Adrenal gland (tissue), 12 donors: ENCODE measurements around the gene SYNE2. TPM values are rescaled to one million over a fixed set of nuclear protein-coding genes. Genes with fewer than 3 reads are reported as not detected.

ENCODE experiments used
- DNase-seq, 7 donors: peaks; one replicate each; pipeline ENCODE4 v3.0.0-alpha.2; 2019 to 2020
- H3K27ac ChIP-seq, 5 donors: fragments of 200-600 bp; sonication (generic) in 4 of 5; 1 replicate in 3 of 5; 2 replicates in 2 of 5; pipeline versions ENCODE4 v1.5.1 to v1.8.0; 2016 to 2020; ENCODE audit warnings: mild to moderate bottlenecking in 1 of 5
- H3K27me3 ChIP-seq: fragments of 200-600 bp; 2 replicates; pipeline ENCODE4 v1.8.0; 2021
- H3K36me3 ChIP-seq, 2 donors: fragments of 200-600 bp; replicated peaks in 1 of 2; 1 replicate in 1 of 2; 2 replicates in 1 of 2; pipeline versions ENCODE4 v1.5.1 to v1.8.0; 2018 to 2022
- H3K4me1 ChIP-seq, 2 donors: fragments of 200-600 bp; replicated peaks in 1 of 2; 1 replicate in 1 of 2; 2 replicates in 1 of 2; pipeline versions ENCODE4 v1.5.1 to v1.8.0; 2018 to 2021
- H3K4me3 ChIP-seq, 4 donors: fragments of 200-600 bp; sonication (generic) in 3 of 4; one replicate each; pipeline ENCODE4 v1.5.1; 2016 to 2018
- H3K9me3 ChIP-seq, 3 donors: fragments of 200-600 bp; sonication (generic) in 1 of 3; replicated peaks in 1 of 3; 1 replicate in 2 of 3; 2 replicates in 1 of 3; pipeline versions ENCODE4 v1.5.1 to v1.8.0; 2016 to 2021
- CTCF ChIP-seq, 6 experiments: fragments of 450-650 bp in 4 of 6; fragments of 200-600 bp in 2 of 6; sonication (generic) in 1 of 6; IDR thresholded peaks; 1 replicate in 5 of 6; 2 replicates in 1 of 6; pipeline versions ENCODE4 v1.5.1 to v1.8.0; 2016 to 2021; ENCODE audit warnings: antibody characterized with exemption in 6 of 6, mild to moderate bottlenecking in 2 of 6, moderate library complexity in 1 of 6
- POLR2A ChIP-seq, 2 donors: fragments of 450-650 bp; IDR thresholded peaks; one replicate each; pipeline ENCODE4 v1.6.1; 2017; ENCODE audit warnings: antibody characterized with exemption in 2 of 2, mild to moderate bottlenecking in 2 of 2, moderate library complexity in 1 of 2
- WGBS, 4 donors: extraction: QIAGEN DNeasy Blood & Tissue Kit in 2 of 4; methylation state at CpG; one replicate each; pipeline versions ENCODE4 v1.1.5 to v1.1.7; 2013 to 2017; 5-methylcytosine and 5-hydroxymethylcytosine counted together
- intact Hi-C, 2 donors: fragments of 100-400 bp; cut with DNase I; formaldehyde crosslinking; loops; one replicate each; pipeline versions ENCODE4 v1.14.1 to v1.15.0; 2022 to 2023
- polyA plus RNA-seq, 3 donors: library from polyadenylated mRNA; stranded (reverse); fragments of 200-250 nt in 2 of 3; fragments of 350-450 nt in 1 of 3; fragmentation: Illumina TruSeq in 1 of 3; extraction: RNeasy Lipid Tissue Mini Kit (QIAGEN cat#74804) in 1 of 3; gene quantifications; one replicate each; pipeline ENCODE4 v1.2.3, GENCODE V29; 2013 to 2014
- total RNA-seq, 9 donors: library from RNA; depleted of rRNA in 4 of 9; stranded (reverse); fragments of >200 nt in 4 of 9; fragments of 120-200 nt in 1 of 9; fragmentation: NEBNext Ultra II Directional in 1 of 9; extraction: Animal tissue kit (Norgen Biotek cat#: 25700) in 1 of 9; gene quantifications; one replicate each; pipeline versions ENCODE4 v1.1.0 to v1.2.4, GENCODE V29; 2013 to 2023
- donor health status: healthy with polysubstance abuse.
- donor health status: Bipolar disorder and iron deficiency.
- donor health status: DM: yes; HTN: yes; CAD: no.
- donor health status: DM: no; HTN: no; CAD: no.
- donor health status: DM: no; HTN: no; CAD: no.
- donor health status: DM: yes; HTN: yes; CAD: no.

Gene SYNE2
- total and polyA plus RNA-seq, 12 donors = 21.4 to 140 (median 56.1) TPM

- Histone ChIP-seq H3K27ac (no peak overlapping the region), H3K9me3 (no peaks in the 10 kb centered on the region), H3K27me3 (no peaks in the 10 kb centered on the region), H3K36me3 (peaks cover 0 to 4% of the 10 kb centered on the region in 2 donors), H3K4me3 (no peak overlapping the region), H3K4me1 (no peaks in the 10 kb centered on the region)
- TF ChIP-seq POLR2A (IDR thresholded peaks at IDR 0.05) = no peak
- no peak for TF ChIP-seq CTCF (IDR thresholded peaks at IDR 0.05)
- no peak for DNase-seq
- intact Hi-C loops = no loop called here
- 90 to 100% (median 95%) methylated on average over 1 of the region's 1 CpG for WGBS, 4 donors
Measured at GRCh38 chr14:64000749-64001148, 147.9 kb downstream of the SYNE2 start.

- WGBS, 4 donors = 92 to 98% (median 95%) methylated on average over 2 of the region's 2 CpGs
- no peaks in the 10 kb centered on the region for H3K27me3 ChIP-seq
- intact Hi-C loops = no loop called here
- no peak for DNase-seq
- H3K36me3 ChIP-seq = peaks cover 0 to 4% of the 10 kb centered on the region in 2 donors
- no peak for TF ChIP-seq POLR2A (IDR thresholded peaks at IDR 0.05)
- H3K4me3 ChIP-seq = no peak overlapping the region
- H3K27ac ChIP-seq = no peak overlapping the region
- no peaks in the 10 kb centered on the region for H3K9me3 ChIP-seq
- no peaks in the 10 kb centered on the region for H3K4me1 ChIP-seq
Measured at GRCh38 chr14:64005822-64006221, 153.0 kb downstream of the SYNE2 start.

GRCh38 chr14:64008016-64008415 lies 155.2 kb downstream of the SYNE2 start:
- H3K4me1 ChIP-seq = no peaks in the 10 kb centered on the region
- no peak for TF ChIP-seq CTCF (IDR thresholded peaks at IDR 0.05)
- TF ChIP-seq POLR2A (IDR thresholded peaks at IDR 0.05) = no peak
- H3K27ac ChIP-seq = no peak overlapping the region
- DNase-seq = no peak
- no peaks in the 10 kb centered on the region for H3K36me3 ChIP-seq
- no peaks in the 10 kb centered on the region for H3K27me3 ChIP-seq
- no peaks in the 10 kb centered on the region for H3K9me3 ChIP-seq
- intact Hi-C loops = no loop called here
- 91 to 97% (median 93%) methylated on average over 2 of the region's 2 CpGs for WGBS, 4 donors
- H3K4me3 ChIP-seq = no peak overlapping the region

- Histone ChIP-seq H3K27me3 (no peaks in the 10 kb centered on the region), H3K9me3 (no peaks in the 10 kb centered on the region), H3K4me3 (no peak overlapping the region), H3K27ac (no peak overlapping the region), H3K36me3 (no peaks in the 10 kb centered on the region), H3K4me1 (no peaks in the 10 kb centered on the region)
- TF ChIP-seq CTCF (IDR thresholded peaks at IDR 0.05) (no peak), POLR2A (IDR thresholded peaks at IDR 0.05) (no peak)
- intact Hi-C loops = no loop called here
- WGBS, 4 donors = 60 to 71% (median 63%) methylated on average over 3 of the region's 3 CpGs
- no peak for DNase-seq
Measured at GRCh38 chr14:64012003-64012402, 159.2 kb downstream of the SYNE2 start.

GRCh38 chr14:64012720-64013119 lies 159.9 kb downstream of the SYNE2 start:
- WGBS, 4 donors = 88 to 97% (median 94%) methylated on average over 1 of the region's 1 CpG
- no peak for TF ChIP-seq CTCF (IDR thresholded peaks at IDR 0.05)
- no peak for TF ChIP-seq POLR2A (IDR thresholded peaks at IDR 0.05)

More at GRCh38 chr14:64012720-64013119, 159.9 kb downstream of the SYNE2 start:
- no peaks in the 10 kb centered on the region for H3K27me3 ChIP-seq
- no peak overlapping the region for H3K27ac ChIP-seq
- no peaks in the 10 kb centered on the region for H3K9me3 ChIP-seq
- no peak for DNase-seq
- H3K4me3 ChIP-seq = no peak overlapping the region
- intact Hi-C loops = no loop called here
- no peaks in the 10 kb centered on the region for H3K4me1 ChIP-seq
- no peaks in the 10 kb centered on the region for H3K36me3 ChIP-seq
